Loucy (cell line): Measurements from ENCODE around the gene CHMP3.

Source experiments
- H2AFZ ChIP-seq: fragments of 200-600 bp; sonication (generic); 2 replicates; pipeline ENCODE4 v1.6.0; 2016; ENCODE audit warnings: antibody characterized with exemption, mild to moderate bottlenecking, low read length, moderate library complexity
- H3F3A ChIP-seq: fragments of 200-600 bp; 2 replicates; pipeline ENCODE4 v1.6.0; 2016; ENCODE audit warnings: antibody characterized with exemption, low read depth, mild to moderate bottlenecking
- H3K27me3 ChIP-seq: fragments of 200-600 bp; sonication (generic); 2 replicates; pipeline ENCODE4 v1.6.1; 2014; ENCODE audit warnings: low read length, mild to moderate bottlenecking; ENCODE audit not compliant: insufficient read depth, poor library complexity, severe bottlenecking
- H3K36me3 ChIP-seq: fragments of 200-600 bp; sonication (generic); 2 replicates; pipeline ENCODE4 v1.6.1; 2016; ENCODE audit warnings: low read length; ENCODE audit not compliant: insufficient read depth
- H3K4me1 ChIP-seq: fragments of 200-600 bp; sonication (generic); 2 replicates; pipeline ENCODE4 v1.5.1; 2014; ENCODE audit warnings: low read length, mild to moderate bottlenecking; ENCODE audit not compliant: insufficient read depth, poor library complexity, severe bottlenecking
- H3K4me2 ChIP-seq: fragments of 200-600 bp; sonication (generic); 2 replicates; pipeline ENCODE4 v1.6.0; 2014; ENCODE audit warnings: antibody characterized with exemption, low read length, low read depth, mild to moderate bottlenecking; ENCODE audit not compliant: poor library complexity, severe bottlenecking
- H3K4me3 ChIP-seq: fragments of 200-600 bp; sonication (generic); 2 replicates; pipeline ENCODE4 v1.5.1; 2014; ENCODE audit warnings: low read length, mild to moderate bottlenecking, mixed read lengths; ENCODE audit not compliant: poor library complexity, severe bottlenecking
- H3K79me2 ChIP-seq: fragments of 200-600 bp; sonication (generic); 2 replicates; pipeline ENCODE4 v1.6.1; 2014; ENCODE audit warnings: low read length; ENCODE audit not compliant: insufficient read depth
- H3K9ac ChIP-seq: fragments of 200-600 bp; sonication (generic); 2 replicates; pipeline ENCODE4 v1.6.0; 2014; ENCODE audit warnings: mild to moderate bottlenecking, low read depth, low read length, moderate library complexity; ENCODE audit not compliant: poor library complexity, severe bottlenecking
- H3K9me2 ChIP-seq: fragments of 200-600 bp; sonication (generic); replicated peaks from 2 replicates; pipeline ENCODE4 v1.6.1; 2016; ENCODE audit warnings: low read depth, low read length, mixed read lengths
- H3K9me3 ChIP-seq: fragments of 200-600 bp; sonication (generic); 2 replicates; pipeline ENCODE4 v1.6.1; 2014; ENCODE audit warnings: mild to moderate bottlenecking, antibody characterized with exemption, low read length, low read depth; ENCODE audit not compliant: insufficient read depth
- H4K20me1 ChIP-seq: fragments of 200-600 bp; sonication (generic); 2 replicates; pipeline ENCODE4 v1.6.0; 2014; ENCODE audit warnings: antibody characterized with exemption, low read length, mild to moderate bottlenecking; ENCODE audit not compliant: insufficient read depth, poor library complexity, severe bottlenecking
- CTCF ChIP-seq: fragments of 200-600 bp; sonication (generic); conservative IDR thresholded peaks from 2 replicates; pipeline ENCODE4 v1.5.1; 2014; ENCODE audit warnings: mild to moderate bottlenecking, antibody characterized with exemption, low read length
- EZH2phosphoT487 ChIP-seq: fragments of 200-600 bp; IDR thresholded peaks from 2 replicates; pipeline ENCODE4 v1.6.1; 2018; ENCODE audit warnings: antibody characterized with exemption, mild to moderate bottlenecking, moderate library complexity, borderline replicate concordance

Gene CHMP3

GRCh38 chr2:86519349-86519748 lies 43.9 kb downstream of the CHMP3 start:
- Histone ChIP-seq H3K36me3 (peaks cover 9% of the 10 kb centered on the region; the same call in 1 of the 2 replicates), H4K20me1 (no peaks in the 10 kb centered on the region), H3K9me3 (peaks cover 11% of the 10 kb centered on the region; the same call in 1 of the 2 replicates), H3K9me2 (no peaks in the 10 kb centered on the region), H3K9ac (no peak overlapping the region), H2AFZ (no peak overlapping the region), H3K27me3 (no peaks in the 10 kb centered on the region), H3K79me2 (no peaks in the 10 kb centered on the region), H3K4me3 (no peak overlapping the region), H3K4me1 (no peaks in the 10 kb centered on the region), H3F3A (no peaks in the 10 kb centered on the region), H3K4me2 (no peak overlapping the region)
- TF ChIP-seq CTCF (no peak), EZH2phosphoT487 (no peak)

GRCh38 chr2:86518481-86518880 lies 44.8 kb downstream of the CHMP3 start:
- Histone ChIP-seq H3K9ac (no peak overlapping the region), H3K36me3 (peaks cover 9% of the 10 kb centered on the region; the same call in 1 of the 2 replicates), H3K27me3 (no peaks in the 10 kb centered on the region), H3K4me2 (no peak overlapping the region), H3F3A (no peaks in the 10 kb centered on the region), H2AFZ (no peak overlapping the region), H4K20me1 (no peaks in the 10 kb centered on the region), H3K79me2 (no peaks in the 10 kb centered on the region), H3K4me1 (no peaks in the 10 kb centered on the region), H3K4me3 (no peak overlapping the region), H3K9me3 (peaks cover 11% of the 10 kb centered on the region; the same call in 1 of the 2 replicates), H3K9me2 (no peaks in the 10 kb centered on the region)
- no peak for TF ChIP-seq EZH2phosphoT487
- TF ChIP-seq CTCF = peak; percentile 69

GRCh38 chr2:86513948-86514660 lies 49.1 kb downstream of the CHMP3 start:
- Histone ChIP-seq H3K36me3 (peaks cover 12% of the 10 kb centered on the region; the same call in 1 of the 2 replicates), H3K4me3 (no peak overlapping the region), H3K9ac (no peak overlapping the region), H3K9me3 (no peaks in the 10 kb centered on the region), H2AFZ (no peak overlapping the region), H4K20me1 (no peaks in the 10 kb centered on the region), H3K4me2 (no peak overlapping the region), H3K4me1 (no peaks in the 10 kb centered on the region), H3K79me2 (no peaks in the 10 kb centered on the region), H3K9me2 (no peaks in the 10 kb centered on the region), H3K27me3 (no peaks in the 10 kb centered on the region), H3F3A (no peaks in the 10 kb centered on the region)
- TF ChIP-seq EZH2phosphoT487 (no peak), CTCF (no peak)
